ENCODE data around the gene FAAP100.
"Not testable (repeated sequence)": the region's sequence is repeated elsewhere in the genome, so short reads cannot be mapped to it uniquely, and the experiment has no call there.

DNA sequence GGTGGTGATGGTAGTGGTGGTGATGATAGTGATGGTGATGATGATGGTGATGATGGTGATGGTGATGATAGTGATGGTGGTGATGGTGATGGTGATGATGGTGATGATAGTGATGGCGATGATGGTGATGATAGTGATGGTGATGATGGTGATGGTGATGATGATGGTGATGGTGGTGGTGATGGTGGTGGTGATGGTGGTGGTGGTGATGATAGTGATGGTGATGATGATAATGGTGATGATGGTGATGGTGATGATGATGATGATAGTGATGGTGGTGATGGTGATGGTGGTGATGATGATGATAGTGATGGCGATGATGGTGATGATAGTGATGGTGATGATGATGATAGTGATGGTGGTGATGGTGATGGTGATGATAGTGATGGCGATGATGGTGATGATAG, 20.2 kb downstream of the FAAP100 start:
- not testable (repeated sequence) for TF ChIP-seq EZH2 (IDR thresholded peaks at IDR 0.05; ENCODE audit: borderline replicate concordance, insufficient read depth, low read depth, low read length, poor library complexity, severe bottlenecking)
- TF ChIP-seq, protein P1, sequence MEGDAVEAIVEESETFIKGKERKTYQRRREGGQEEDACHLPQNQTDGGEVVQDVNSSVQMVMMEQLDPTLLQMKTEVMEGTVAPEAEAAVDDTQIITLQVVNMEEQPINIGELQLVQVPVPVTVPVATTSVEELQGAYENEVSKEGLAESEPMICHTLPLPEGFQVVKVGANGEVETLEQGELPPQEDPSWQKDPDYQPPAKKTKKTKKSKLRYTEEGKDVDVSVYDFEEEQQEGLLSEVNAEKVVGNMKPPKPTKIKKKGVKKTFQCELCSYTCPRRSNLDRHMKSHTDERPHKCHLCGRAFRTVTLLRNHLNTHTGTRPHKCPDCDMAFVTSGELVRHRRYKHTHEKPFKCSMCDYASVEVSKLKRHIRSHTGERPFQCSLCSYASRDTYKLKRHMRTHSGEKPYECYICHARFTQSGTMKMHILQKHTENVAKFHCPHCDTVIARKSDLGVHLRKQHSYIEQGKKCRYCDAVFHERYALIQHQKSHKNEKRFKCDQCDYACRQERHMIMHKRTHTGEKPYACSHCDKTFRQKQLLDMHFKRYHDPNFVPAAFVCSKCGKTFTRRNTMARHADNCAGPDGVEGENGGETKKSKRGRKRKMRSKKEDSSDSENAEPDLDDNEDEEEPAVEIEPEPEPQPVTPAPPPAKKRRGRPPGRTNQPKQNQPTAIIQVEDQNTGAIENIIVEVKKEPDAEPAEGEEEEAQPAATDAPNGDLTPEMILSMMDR (IDR thresholded peaks at IDR 0.05): not testable (repeated sequence)

Data from B cell (primary cell).